Esophagus mucosa (tissue), 1 donor: ENCODE measurements around the gene LTB4R2. TPM values are rescaled to one million over a fixed set of nuclear protein-coding genes. Genes with fewer than 3 reads are reported as not detected.
"Not testable (repeated sequence)": the region's sequence is repeated elsewhere in the genome, so short reads cannot be mapped to it uniquely, and the experiment has no call there.

Experiments
- ATAC-seq: fragments of 200-7000 bp; cut with Tn5 transposase; one replicate; pipeline ENCODE4 v1.9.1; 2020
- total RNA-seq: library from RNA; stranded (reverse); gene quantifications from one replicate; pipeline ENCODE4 v1.2.4, GENCODE V29; 2023
- donor health status: DM: yes; HTN: yes; CAD: no.

Gene LTB4R2
- total RNA-seq, 1 donor from 2014 or later = 82.9 TPM

- ATAC-seq = no peak
Observed at GRCh38 chr14:24340606-24341005, 30.7 kb downstream of the LTB4R2 start.

- no peak for ATAC-seq
Observed at GRCh38 chr14:24342889-24343288, 32.9 kb downstream of the LTB4R2 start.

DNA sequence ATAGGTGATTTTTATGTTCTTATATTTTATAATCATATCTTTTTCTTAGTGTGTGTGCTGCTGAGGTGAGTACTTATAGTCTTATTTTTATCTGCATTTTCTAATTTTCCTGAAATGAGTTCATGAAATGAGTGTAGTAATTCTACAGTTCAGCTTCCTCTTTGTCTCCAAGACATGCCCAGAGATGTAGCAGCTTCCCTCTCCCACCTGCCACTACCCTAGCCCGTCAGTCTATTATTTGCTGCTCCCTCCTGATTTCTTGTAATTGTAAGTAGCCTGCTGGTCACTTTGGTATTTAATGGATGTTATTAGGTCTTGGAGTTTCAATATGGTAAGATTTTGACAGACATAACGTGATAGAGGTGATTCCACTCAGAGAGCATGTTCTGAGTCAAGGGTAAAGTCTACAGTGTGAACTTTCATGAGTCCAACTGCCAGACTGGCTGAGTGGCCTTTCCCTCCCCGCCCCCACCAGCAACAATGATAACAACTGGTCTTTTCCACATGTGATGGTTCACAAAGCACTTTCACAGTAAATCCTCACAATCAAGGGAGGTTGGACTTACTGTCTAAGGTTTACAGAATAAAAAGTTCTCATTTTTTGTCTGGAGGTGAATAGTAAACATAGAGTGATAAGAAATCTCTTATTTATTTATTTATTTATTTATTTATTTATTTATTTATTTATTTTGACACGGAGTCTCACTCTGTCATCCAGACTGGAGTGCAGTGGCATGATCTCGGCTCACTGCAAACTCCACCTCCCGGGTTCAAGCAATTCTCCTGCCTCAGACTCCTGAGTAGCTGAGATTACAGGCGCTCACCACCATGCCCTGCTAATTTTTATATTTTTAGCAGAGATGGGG is 34.1 kb downstream of the LTB4R2 start:
- ATAC-seq = no peak

- no peak for ATAC-seq
Observed at GRCh38 chr14:24347134-24347533, 37.2 kb downstream of the LTB4R2 start.

GRCh38 chr14:24348186-24348585 is 38.2 kb downstream of the LTB4R2 start:
- ATAC-seq = no peak

DNA sequence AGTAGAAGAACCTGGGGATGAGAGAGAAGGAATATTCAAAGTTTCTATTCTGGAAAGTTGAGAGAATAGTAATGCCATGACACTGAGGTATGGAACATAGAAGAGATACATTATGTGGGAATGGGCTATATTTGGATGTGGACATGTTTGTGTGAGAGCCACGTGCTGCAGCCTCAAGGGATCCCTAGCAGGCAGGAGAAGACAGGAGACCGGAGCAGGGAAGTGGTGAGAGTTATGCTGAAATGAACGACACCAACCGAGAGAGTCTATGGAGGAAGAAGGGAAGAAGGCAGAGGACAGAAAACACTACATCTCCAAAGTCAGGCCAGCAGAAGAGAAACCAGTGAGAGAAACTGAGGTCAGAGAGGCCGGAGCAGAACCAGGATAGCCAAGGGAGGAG is 39.8 kb downstream of the LTB4R2 start:
- no peak for ATAC-seq

DNA sequence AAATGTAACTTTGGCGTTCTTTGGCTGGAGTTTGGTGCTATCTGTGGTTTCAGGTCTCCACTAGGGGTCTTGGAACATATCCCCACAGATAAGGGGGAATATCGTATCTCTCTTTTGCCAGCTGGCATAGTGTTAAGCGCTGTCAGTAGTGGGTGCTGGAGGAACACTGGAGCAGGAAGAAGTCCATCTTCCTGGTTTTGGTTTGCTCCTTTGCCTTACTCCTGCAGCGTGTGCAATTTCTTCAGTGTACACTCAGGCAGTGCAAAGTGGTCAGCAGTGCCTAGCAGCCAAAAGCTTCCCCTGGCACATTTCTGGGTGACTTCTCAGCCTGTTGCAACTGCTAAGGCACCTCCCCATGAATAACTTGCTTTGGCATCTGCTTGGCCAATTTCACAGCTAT is 41.6 kb downstream of the LTB4R2 start:
- ATAC-seq = peak; percentile 41

- no peak for ATAC-seq
Observed at GRCh38 chr14:24353559-24354481, 43.9 kb downstream of the LTB4R2 start.

- ATAC-seq = not testable (repeated sequence)
Observed at GRCh38 chr14:24354482-24354825, 44.5 kb downstream of the LTB4R2 start.

GRCh38 chr14:24355009-24355408 is 45.1 kb downstream of the LTB4R2 start:
- no peak for ATAC-seq

DNA sequence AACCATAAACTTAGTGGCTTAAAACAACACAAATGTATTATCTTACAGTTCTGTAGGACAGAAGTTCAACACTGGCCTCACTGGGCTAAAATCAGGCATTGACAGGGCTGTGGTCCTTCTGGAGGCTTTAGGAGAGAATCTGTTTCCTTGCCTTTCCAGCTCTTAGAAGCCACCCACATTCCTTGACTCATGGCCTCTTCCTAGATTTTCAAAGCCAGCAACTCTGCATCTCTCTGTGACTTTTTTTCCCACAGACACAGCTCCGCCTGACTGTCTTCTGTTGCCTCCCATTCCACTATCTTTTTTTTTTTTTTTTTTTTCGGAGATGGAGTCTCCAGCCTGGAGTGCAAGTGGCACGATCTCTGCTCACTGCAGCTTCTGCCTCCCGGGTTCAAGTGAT is 46.3 kb downstream of the LTB4R2 start:
- ATAC-seq = no peak

GRCh38 chr14:24360281-24360680 is 50.3 kb downstream of the LTB4R2 start:
- no peak for ATAC-seq

GRCh38 chr14:24361326-24361725 is 51.4 kb downstream of the LTB4R2 start:
- ATAC-seq = no peak

Other genes starting within 250 kb of the LTB4R2 start
- gene CPNE6, start 238.6 kb upstream of the LTB4R2 start, total RNA-seq = not detected
- 44.4 TPM for gene PCK2, start 215.8 kb upstream of the LTB4R2 start, total RNA-seq
- gene DCAF11, start 195.4 kb upstream of the LTB4R2 start, total RNA-seq = 48.2 TPM
- 1.1 TPM for gene NRL, start 195.2 kb upstream of the LTB4R2 start, total RNA-seq
- 0.60 TPM for gene FITM1, start 179.5 kb upstream of the LTB4R2 start, total RNA-seq
- 123 TPM for gene PSME1, start 173.9 kb upstream of the LTB4R2 start, total RNA-seq
- 19.1 TPM for gene EMC9, start 168.5 kb upstream of the LTB4R2 start, total RNA-seq
- gene PSME2, start 163.5 kb upstream of the LTB4R2 start, total RNA-seq = 116 TPM
- gene RNF31, start 162.6 kb upstream of the LTB4R2 start, total RNA-seq = 39.7 TPM
- 44.2 TPM for gene IRF9, start 148.9 kb upstream of the LTB4R2 start, total RNA-seq
- 5.4 TPM for gene REC8, start 138.1 kb upstream of the LTB4R2 start, total RNA-seq
- gene IPO4, start 121.3 kb upstream of the LTB4R2 start, total RNA-seq = 44.6 TPM
- 30.3 TPM for gene TM9SF1, start 114.7 kb upstream of the LTB4R2 start, total RNA-seq
- not detected for gene TSSK4, start 104.4 kb upstream of the LTB4R2 start, total RNA-seq
- 49.0 TPM for gene CHMP4A, start 96.7 kb upstream of the LTB4R2 start, total RNA-seq
- gene MDP1, start 94.1 kb upstream of the LTB4R2 start, total RNA-seq = 9.5 TPM
- 131 TPM for gene NEDD8, start 77.8 kb upstream of the LTB4R2 start, total RNA-seq
- 38.9 TPM for gene GMPR2, start 77.2 kb upstream of the LTB4R2 start, total RNA-seq
- 97.0 TPM for gene TINF2, start 67.5 kb upstream of the LTB4R2 start, total RNA-seq
- gene TGM1, start 47.0 kb upstream of the LTB4R2 start, total RNA-seq = 1,652 TPM
- 91.5 TPM for gene RABGGTA, start 38.5 kb upstream of the LTB4R2 start, total RNA-seq
- gene DHRS1, start 10.4 kb upstream of the LTB4R2 start, total RNA-seq = 110 TPM
- 20.5 TPM for gene NOP9, start 10.3 kb upstream of the LTB4R2 start, total RNA-seq
- gene CIDEB, start 2.2 kb upstream of the LTB4R2 start, total RNA-seq = 27.4 TPM
- gene LTB4R, start 1.4 kb downstream of the LTB4R2 start, total RNA-seq = 94.9 TPM
- gene ADCY4, start 24.9 kb downstream of the LTB4R2 start, total RNA-seq = 4.5 TPM
- gene RIPK3, start 29.9 kb downstream of the LTB4R2 start, total RNA-seq = 10.5 TPM
- gene NFATC4, start 58.0 kb downstream of the LTB4R2 start, total RNA-seq = 3.4 TPM
- 6.1 TPM for gene NYNRIN, start 88.9 kb downstream of the LTB4R2 start, total RNA-seq
- gene CBLN3, start 119.5 kb downstream of the LTB4R2 start, total RNA-seq = 0.44 TPM
- 32.0 TPM for gene KHNYN, start 119.8 kb downstream of the LTB4R2 start, total RNA-seq
- 23.8 TPM for gene SDR39U1, start 132.6 kb downstream of the LTB4R2 start, total RNA-seq
- 0.64 TPM for gene CMA1, start 198.1 kb downstream of the LTB4R2 start, total RNA-seq